Esophagus squamous epithelium (tissue), 4 donors: ENCODE results near the gene LIMK1.

Experiments used
- CTCF ChIP-seq, 6 experiments: fragments of 450-650 bp in 4 of 6; fragments of 200-600 bp in 2 of 6; sonication (generic) in 2 of 6; IDR thresholded peaks; one replicate each; pipeline ENCODE4 v1.5.1; 2016 to 2019; ENCODE audit warnings: antibody characterized with exemption in 6 of 6, mild to moderate bottlenecking in 4 of 6, moderate library complexity in 4 of 6
- POLR2A ChIP-seq, 4 donors: fragments of 450-650 bp; IDR thresholded peaks; one replicate each; pipeline ENCODE4 v1.6.1; 2017; ENCODE audit warnings: antibody characterized with exemption in 4 of 4, mild to moderate bottlenecking in 4 of 4, moderate library complexity in 3 of 4

GRCh38 chr7:74130518-74130917 is 46.9 kb downstream of the LIMK1 start:
- TF ChIP-seq CTCF (IDR thresholded peaks at IDR 0.05) (no peak), POLR2A (IDR thresholded peaks at IDR 0.05) (no peak)
